Activated T-cell treated with anti-CD3 and anti-CD28 coated beads, Interleukin-2, amount 50 U/mL, for 48 hours (primary cell): ENCODE measurements around the gene TIAM2.

Experiments used
- DNase-seq, 2 experiments: peaks; one replicate each; pipeline ENCODE4 v3.0.0-alpha.2; 2020

TIAM2 gene

DNA sequence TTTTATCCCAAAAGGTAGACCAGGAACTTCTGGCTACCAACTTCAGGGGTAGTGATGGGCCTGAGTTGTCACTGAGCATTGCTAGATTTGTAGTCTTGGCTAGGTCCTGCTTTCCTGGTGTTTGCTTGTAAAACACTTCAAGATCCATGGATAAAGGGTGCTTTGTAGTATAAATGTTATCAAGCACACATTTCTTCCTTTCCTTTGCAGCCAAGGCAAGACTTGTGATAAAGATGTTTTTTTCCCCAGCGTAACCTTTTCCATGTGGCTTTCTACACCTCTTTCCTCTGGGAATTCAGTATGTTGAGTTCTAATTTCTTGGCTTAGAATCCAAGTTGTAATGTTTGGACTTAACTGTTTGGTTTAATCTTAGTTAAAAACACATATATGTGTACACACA lies 145.9 kb downstream of the TIAM2 start:
- DNase-seq, result no peak

DNA sequence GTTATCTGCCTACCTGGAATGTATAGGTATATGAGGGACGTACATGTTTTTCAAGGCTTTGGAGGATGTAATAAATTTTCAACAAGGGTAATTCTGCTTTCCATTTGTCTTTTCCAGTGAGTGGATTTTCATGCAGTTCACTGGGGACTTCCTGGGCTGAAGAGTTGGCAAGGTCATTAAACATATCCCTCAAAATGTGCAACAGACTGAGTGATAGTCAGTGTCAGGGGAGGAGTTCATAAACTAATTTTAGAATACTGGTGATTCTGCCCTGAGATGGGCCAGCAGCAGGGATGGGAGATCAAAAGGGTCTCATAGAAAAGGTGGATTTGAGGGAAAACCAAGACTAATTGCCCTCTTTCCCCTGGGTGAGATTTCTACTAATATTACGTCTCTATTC lies 146.4 kb downstream of the TIAM2 start:
- no peak for DNase-seq

DNA sequence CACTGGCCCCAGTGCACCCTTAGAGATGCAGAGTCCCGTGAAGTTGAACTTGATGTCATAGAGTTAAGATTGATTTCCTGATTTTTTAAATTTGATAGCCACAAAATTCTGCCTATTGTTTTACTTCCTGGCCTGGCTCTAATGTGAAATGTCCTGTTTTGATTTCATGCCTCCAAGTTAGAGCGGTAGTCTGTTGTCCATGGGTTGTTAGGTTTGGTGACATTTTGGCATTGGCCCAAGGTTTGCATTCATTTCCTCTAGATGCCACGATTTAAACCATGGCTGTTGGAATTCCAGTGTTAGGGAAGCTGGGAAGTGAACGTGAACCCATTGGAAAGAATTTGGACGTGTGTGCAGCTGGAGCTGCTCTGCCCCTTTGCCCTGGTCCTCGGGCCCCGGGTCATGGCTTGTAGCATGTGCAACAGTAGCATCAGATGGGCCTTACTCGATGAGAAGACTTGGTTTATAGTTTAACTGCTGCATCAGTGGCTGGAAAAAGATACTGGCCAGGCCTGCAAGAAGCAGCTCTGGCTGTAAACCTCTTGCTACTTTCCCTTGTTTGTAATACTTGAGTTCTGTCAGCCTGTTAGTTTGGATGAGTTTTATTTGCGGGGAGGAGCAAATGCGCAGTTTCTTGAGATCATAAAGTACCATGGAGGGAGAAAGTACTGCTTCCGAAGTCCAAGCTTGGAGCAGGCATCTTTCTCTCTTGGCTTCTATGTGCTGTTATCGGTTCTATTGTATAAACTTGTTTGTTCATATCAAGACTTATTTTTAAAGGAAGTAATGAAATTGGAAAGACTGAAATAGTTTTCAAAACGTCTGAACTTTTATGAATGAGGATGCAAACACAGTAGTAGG lies 147.3 kb downstream of the TIAM2 start:
- no peak for DNase-seq

DNA sequence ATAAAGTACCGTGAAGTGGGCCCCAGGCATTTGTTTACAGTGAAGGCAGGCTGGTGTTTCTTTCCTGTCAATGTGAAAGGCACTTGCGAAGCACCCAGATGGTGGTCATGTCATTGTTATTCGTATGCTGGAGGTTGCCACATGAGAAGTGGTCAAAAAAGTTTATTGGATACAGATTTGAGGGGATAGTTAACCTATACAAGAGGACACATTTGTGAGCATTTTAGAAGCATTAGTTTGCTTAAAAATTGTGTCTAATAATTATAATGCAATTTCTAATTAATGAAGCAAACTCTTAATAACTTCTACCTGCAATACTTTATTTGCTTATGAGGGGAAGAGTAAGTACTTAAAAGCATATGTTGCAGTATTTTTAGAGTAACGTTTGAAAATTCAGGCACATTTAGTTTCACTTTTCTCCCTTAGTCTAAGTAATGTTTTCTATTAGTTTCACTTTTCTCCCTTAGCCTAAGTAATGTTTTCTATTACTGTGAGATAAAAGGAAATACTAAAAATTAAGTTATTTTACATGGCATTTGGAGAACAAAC lies 148.0 kb downstream of the TIAM2 start:
- no peak for DNase-seq

DNA sequence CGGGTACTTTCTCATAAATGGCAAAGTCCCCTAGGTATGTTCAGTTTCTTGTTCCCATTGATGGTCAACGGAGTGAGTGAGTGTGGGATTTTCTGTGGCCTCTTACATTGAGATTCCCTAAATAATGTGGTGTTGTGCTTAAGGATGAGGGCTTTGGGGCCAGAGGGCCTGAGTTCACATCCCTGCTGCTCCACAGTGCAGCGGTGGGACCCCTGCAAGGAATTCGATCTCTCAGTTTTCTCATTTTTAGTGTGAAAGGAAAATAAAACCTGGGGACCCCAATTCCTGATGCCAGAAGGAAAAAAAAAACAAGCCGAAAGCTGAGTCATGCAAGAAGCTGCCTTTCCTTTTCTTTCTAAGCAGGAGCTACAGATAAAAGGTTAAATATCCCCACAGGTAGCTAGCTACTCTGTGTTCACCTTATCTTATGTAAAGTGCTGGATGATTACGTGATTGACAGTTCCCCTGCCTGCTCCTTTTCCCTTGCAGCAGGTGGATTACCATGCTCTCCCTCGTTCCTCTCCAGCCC lies 148.5 kb downstream of the TIAM2 start:
- no peak for DNase-seq

DNA sequence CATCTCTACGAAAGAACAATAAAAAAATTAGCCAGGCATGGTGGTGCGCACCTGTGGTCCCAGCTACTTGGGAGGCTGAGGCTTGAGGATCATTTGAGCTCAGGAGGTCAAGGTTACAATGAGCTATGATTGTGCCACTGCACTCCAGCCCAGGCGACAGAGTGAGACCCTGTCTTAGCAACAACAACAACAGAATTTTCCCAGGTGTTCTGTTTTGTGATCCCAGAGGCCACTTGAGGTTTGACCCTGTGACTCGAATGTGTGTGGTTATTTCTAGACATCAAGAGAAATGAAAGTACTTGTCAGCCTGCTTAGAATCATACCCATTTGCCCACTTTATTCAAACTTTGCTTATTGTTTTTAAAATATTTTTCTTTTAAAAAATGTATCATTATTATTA lies 151.1 kb downstream of the TIAM2 start:
- no peak for DNase-seq

DNA sequence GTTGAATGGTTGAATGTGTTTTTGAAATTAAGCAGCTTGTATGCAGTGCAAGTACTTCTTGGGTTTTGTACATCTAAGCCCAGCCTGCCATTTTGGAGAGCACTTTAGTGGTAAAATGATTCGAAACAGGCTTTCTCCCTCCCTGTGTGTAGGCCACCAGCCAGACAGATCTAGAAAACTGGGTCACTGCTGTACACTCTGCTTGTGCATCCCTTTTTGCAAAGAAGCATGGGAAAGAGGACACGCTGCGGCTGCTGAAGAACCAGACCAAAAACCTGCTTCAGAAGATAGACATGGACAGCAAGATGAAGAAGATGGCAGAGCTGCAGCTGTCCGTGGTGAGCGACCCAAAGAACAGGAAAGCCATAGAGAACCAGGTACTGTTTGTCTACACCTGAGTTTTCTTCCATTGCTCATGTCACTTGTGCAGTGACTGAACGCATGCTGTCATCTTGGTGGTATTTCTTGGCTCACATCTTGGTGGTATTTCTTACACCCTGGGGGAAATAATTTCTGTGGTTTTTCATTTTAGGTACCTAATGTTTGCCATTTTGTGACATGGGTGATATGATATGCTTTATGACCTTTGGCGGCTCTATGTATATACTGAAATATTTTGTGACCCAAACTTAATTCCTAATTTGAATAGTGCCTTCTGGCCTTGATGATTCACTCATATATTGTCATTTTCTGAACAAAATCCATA lies 153.0 kb downstream of the TIAM2 start:
- no peak for DNase-seq

DNA sequence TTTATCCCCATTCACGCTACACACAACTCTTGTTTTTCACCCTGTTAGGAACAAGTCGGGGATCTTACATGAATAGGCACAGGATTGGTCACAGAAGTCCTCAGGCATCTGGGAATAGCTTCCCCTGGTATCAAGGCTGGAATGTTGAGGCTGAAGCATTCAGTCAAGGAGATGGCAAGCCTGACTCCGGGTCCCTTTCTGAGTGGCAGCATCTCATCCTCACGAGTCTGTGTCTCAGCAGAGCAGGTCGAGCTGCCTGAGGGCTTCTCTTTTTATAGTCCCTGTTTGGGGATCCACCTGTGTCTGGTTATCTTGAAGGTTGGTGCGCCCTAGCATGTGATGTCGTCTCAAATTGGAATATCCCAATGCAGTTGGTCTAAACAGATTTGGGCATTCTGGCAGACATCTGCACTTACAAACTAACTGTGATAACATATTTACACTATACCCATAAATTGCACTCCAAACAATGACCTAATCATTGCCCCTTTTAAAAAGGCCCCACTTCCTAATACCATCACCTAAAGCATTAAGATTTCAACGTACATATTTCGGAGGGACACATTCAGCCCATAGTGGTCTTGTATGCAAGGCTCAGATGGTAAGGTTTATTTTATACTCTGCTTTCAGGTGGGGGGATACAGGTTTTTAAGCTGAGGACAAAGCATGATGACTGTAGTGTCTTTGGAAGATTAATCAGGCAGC lies 156.0 kb downstream of the TIAM2 start:
- peak in 1 of 2 experiments; percentile 14 for DNase-seq

DNA sequence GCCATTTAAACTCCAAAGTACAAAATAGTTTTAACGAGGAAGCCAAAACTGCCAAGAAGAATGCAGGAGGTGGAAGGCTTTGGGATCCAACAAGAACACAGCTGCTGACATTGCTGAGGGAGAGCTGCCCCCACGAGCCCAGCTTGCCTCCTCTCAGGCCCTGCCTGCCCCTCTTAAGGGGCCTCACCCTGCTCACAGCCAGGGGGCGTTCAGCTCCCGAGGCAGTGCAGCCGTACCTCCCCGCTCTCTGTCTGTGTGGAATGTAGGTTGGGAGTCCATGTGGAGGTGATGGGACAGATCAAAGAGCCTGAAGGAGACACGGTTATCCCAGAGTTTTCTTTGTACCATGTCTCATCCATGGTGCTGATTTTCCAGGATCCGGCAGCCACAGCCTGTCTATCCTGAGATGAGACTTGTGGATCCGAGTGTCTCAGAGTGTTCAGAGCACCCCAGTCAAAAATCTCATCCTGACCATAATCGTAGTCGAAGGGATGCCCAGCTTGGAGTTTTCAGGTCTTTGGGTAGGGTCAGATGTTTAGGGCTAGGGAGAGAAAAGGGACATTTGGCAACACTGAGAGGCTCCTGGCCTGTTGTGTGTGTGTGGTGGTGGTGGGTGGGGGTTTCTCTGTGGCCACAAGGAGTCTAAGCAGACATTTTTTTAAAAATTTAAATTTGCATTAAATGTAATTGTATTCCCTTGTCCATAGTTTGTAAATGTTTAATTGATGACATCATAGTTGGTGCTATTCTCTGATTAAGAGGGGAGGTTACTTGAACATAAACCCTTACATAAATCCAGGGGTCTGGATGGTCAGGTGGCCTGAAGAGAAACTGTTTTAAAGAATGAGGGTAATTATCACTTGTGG lies 157.3 kb downstream of the TIAM2 start:
- peak in 1 of 2 experiments; percentile 24 for DNase-seq

DNA sequence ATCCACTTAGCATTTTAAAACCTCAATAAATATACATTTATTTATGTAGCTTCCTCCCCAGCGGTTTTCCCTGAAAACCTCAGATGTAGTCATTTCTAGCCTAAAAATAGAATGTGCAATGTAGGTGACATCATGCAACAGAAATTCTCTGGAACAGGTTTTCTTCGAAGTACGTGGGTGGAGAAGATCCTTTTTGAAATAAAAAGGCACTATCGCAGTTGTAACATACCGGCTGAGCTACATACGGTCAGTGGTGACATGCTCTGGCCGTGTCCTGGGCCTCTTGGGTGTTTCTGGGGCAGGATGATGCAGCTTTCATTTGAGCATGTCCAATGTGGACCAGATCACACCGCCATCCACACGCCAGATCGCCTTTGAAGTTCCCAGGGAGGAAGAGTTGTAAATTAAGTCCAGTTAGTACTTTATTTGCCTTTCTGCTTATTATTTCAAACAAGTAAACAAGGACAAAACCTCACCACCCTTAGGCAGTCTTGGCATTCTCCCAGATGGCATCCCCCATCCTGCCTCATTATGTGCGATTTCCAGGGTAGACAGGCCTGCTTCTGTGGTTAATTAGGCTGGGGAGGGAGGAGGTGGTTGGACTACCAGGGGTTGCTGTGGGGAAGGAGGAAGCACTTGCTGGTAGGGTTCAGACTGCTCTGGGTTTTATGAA lies 159.2 kb downstream of the TIAM2 start:
- DNase-seq, result peak; percentile 73 to 74

DNA sequence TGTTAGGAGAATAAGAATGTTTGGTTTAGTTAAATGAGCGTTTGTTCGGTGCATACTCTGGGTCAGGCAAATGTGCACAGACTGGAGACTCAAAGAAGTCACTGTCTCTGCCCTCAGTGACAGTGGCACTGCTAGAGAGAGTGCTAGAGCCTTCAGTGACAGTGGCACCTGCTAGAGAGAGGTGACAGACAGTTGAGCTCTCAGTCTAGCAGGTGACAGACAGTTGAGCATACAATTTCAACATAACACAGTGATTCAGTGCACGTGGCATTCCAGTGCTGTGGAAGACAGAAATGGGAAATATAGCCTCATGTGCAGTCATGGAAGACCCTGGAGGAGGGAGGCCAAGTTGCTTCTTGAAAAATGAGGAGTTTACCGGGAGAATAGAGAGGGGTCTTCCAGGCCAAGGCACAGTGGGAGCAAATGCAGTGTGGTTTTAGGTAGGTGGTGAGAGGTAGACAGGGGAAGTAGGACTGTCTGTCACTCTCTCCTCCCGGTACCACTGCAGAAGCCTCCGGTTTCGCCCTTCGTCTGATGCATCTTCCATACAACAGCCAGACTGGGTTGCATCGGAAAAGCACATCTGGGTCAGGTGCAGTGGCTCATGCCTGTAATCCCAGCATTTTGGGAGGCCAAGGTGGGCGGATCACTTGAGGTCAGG lies 160.8 kb downstream of the TIAM2 start:
- peak in 1 of 2 experiments; percentile 37 for DNase-seq

DNA sequence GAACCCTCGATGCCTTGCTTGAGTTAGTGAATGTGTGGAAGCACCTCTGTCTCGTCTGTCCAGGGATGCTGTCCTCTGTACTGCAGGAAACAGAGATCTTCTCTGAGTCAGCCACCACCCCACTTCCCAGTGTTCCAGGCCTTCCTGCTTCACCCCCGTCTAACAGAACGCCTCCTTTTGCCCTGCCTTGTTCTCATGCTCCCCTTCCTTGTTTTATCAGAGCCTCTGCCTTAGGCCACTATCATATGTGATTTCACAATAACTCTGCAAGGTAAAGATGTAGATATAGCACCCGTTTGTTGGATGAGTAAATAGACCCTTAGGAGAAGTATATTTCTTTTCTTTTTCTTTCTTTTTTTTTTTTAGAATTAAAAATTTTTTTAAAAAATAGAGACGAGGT lies 162.0 kb downstream of the TIAM2 start:
- no peak for DNase-seq

DNA sequence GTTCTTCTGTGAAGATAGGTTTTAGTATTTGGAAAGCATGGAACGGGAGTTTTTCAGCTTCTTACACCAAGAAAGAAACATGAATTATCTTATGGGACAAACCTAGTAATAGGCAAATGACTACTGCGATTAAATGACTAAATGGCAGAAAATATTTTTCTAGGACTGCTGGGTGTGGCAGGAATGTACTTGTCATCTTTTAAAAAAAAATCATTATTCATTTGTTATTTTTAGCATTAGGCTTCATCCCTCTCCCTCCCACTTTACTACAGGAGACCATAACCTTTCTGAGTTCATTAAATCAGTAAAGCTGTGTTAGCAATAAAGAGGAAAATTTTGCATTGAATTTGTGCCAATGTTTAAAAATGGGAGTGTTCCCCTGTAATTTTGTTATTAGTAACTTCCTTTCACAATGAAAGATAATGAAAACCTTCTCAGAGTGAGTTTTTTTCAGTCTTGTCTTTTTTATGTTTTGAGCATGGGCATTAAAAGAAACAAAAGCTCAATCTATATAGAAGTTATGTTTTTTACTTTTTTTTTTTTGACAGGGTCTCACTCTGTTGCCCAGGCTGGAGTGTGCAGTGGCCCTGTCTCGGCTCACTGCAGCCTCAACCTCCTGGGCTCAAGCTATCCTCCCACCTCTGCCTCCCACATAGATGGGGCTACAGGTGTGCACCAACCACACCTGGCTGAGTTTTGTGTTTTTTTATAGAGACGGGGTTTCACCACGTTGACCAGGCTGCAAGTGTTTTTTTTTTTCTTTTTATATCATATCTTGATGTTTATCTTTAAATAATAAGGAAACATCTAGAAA lies 163.1 kb downstream of the TIAM2 start:
- no peak for DNase-seq

DNA sequence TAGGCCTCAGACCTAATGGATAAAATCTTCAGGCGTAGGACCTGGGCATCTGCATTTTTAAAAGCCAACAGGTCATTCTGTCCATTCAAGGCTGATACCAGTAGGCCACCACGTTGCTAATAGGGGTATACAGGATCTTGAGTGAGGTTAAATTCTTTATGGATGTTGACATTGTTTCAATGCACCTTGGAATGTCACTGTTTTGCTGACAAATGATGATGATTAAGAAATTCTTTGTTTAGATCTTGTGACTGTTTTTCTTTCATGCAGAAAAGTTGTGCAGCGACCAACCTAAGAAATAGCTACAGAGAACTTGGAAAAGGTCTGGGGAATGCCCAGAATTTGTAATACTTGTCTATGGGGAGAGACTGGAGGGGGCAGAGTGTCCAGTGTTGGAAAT lies 167.6 kb downstream of the TIAM2 start:
- no peak for DNase-seq

DNA sequence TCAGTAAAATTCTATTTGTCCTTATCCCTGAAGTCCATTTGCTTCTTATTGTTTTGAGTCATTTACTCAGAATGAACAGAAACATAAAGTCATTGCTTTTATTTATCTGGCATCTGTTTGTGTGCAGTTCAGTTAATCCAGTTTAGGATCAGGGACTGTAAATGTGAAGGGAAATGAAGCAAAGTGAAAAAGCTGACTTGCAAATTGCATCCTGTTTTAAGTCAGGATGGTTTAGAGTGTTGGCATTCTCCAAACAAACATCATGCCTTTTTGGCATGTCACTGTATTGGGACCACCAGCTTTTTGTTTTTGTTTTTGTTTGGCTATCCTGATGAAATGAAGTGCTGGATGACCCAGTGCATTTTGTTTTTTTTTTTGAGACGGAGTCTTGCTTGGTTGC lies 168.5 kb downstream of the TIAM2 start:
- no peak for DNase-seq

DNA sequence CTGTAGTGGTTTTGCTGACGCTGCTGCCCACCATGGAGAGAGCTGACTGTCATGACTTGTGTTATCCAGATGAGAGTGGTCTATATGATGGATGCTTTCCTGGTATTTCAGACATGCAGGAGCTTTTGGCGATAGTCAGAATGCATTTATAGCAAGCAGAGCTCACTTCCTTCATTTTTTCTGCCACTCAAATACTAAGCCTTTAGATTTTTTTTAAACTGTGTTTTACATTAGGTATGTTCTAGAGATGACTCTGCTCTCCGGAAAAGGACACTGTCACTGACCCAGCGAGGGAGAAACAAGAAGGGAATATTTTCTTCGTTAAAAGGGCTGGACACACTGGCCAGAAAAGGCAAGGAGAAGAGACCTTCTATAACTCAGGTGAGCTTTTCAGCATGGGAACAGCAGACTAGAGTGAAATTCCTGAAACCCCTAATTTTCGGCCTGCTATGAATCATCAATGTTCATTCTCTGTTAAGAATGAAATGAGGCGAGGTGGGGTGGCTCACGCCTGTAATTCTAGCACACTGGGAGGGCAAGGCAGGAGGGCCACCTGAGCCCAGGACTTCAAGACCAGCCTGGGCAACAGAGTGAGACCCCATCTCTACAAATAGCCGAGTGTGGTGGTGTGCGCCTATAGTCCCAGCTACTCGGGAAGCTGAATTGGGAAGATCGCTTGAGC lies 170.1 kb downstream of the TIAM2 start:
- no peak for DNase-seq

DNA sequence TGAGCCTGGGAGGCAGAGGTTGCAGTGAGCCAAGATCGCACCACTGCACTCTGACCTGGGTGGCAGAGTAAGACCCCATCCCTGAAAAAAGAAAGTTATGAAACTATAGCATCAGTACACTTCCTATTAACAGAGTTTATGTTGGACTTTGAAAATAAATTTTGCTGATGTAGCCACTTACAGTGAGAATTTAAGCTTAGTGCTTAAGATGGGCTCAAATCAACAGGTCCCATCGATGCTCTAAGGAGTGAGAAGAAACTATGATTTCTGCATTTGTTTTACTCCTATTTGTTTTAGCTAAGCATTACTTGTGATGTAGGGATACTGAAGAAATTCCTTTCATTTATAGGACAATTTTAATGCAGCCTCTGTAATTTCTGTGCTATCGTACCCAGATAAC lies 175.4 kb downstream of the TIAM2 start:
- DNase-seq, result no peak

DNA sequence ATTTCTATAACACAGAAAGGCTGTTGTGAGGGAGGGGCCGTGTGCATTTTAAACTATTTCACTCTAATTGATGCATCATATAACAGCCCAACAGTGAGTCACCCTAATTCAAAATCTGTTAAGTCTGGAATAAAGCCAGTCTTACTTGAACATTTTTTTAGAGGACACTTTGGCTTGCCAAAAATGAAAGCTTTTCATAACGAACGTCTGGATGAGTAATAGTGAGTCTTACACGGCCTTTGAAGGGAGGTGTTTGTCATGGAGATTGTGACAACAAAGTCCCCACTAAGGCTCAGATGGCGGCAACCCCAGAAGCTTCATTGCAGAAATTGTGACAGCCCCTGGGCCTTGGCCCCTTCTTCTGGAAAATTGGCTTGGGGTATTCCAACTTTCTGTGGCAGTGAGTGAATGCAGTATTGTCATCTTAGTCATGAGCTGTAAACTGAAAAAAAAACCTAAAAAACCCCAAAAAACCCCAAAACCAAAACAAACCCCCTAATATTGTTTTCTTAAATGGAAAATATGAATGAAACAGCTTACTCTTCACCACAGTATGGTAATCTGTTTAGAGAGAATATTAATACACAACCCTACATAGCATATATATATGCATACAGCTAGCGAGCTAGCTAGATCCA lies 176.1 kb downstream of the TIAM2 start:
- peak; percentile 87 for DNase-seq
